NCI-H1436 treated with DMSO at 0.1 percent for 48 hours (cell line): ENCODE data around the gene PDXK.
"Not testable (repeated sequence)": the region's sequence is repeated elsewhere in the genome, so short reads cannot be mapped to it uniquely, and the experiment has no call there.

Experiments used
- DNase-seq: peaks from one replicate; lab custom pipeline; 2025; lab: John Stamatoyannopoulos, UW

Gene PDXK

GRCh38 chr21:43697758-43698643 lies 20.9 kb upstream of the PDXK start:
- no peak for DNase-seq

- DNase-seq: not testable (repeated sequence)
These were observed 19.5 kb upstream of the PDXK start for GRCh38 chr21:43699492-43699777.

- no peak for DNase-seq
These were observed 18.9 kb upstream of the PDXK start for GRCh38 chr21:43699933-43700599.

DNA sequence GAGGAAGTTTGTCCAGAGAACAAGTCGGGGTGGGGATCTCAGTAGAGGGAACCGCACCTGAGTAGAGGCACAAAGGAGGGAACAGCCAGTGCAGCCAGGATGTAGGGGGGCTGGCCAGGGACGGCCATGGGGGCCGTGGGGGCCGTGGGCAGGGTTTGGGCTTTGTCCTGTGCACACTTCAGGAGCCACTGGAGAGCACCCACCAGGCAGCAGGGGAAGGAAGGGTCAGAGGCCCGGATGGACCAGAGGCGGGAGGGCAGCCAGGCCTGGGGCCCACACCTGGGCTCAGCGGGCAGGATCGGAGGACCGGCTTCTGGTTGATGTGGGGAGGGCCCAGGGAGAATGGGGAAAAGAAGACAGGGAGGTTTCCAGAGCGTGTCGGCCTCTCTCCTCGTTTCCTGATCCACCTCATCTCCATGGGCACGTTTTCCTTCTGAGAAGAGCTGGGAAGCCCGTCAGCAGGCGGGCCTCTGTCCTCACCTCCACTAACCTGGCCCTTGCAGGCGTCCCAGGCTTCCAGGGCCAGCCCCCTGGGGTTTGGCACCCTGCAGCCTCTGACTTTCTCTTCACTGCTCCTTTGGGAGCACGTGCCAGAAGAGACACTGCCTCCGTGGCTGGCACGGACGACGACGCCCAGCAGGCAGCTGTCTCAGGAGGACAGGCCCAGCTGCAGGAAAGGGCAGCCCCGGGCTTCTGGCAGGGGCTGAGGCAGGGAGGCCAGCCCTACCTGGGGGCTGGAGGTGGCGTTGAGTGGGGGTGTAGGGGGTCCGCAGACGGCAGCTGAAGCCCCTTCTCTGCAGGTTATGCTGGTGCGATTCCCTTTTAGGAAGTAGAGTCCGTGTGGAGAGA lies 16.8 kb upstream of the PDXK start:
- no peak for DNase-seq

- no peak for DNase-seq
These were observed 16.2 kb upstream of the PDXK start for GRCh38 chr21:43702785-43703034.

- no peak for DNase-seq
These were observed 15.7 kb upstream of the PDXK start for GRCh38 chr21:43703035-43703880.

- no peak for DNase-seq
These were observed 11.5 kb upstream of the PDXK start for GRCh38 chr21:43707462-43707861.

GRCh38 chr21:43708745-43709381 lies 10.1 kb upstream of the PDXK start:
- DNase-seq: no peak

- no peak for DNase-seq
These were observed 6.5 kb upstream of the PDXK start for GRCh38 chr21:43712268-43712942.

GRCh38 chr21:43713123-43713522 lies 5.8 kb upstream of the PDXK start:
- DNase-seq: not testable (repeated sequence)

- DNase-seq: no peak
These were observed 2.4 kb upstream of the PDXK start for GRCh38 chr21:43716376-43717165.

DNA sequence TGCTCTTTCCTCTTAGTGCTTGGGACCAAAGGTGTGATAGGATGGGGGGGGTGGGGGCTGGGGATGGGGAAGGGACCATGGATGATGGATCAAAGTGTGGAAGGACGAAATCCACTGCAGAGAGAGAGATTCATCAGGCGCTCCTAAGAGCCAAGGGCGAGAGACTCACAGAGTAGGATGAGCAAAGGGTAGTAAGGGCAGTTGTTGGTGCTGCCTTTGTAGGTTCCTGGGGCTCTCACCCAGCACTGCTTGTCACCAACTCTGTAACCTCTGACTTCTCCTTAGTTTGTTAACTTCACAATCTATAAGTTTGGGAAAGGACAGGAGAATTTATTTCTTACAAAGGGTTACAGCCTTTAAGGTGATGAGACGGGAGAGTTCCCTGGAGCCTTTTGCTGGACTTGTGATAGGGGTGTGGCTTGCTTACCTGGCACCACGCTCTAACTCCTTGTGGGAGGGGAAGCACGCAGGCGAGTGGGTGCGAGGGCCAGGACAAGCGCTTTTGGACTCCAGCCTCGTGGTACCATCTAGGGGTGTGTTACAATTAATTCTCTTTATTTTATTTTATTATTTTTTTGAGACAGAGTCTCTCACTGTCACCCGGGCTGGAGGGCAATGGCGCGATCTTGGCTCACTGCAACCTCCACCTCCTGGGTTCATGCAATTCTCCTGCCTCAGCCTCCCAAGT lies 1.6 kb upstream of the PDXK start:
- DNase-seq: no peak

DNA sequence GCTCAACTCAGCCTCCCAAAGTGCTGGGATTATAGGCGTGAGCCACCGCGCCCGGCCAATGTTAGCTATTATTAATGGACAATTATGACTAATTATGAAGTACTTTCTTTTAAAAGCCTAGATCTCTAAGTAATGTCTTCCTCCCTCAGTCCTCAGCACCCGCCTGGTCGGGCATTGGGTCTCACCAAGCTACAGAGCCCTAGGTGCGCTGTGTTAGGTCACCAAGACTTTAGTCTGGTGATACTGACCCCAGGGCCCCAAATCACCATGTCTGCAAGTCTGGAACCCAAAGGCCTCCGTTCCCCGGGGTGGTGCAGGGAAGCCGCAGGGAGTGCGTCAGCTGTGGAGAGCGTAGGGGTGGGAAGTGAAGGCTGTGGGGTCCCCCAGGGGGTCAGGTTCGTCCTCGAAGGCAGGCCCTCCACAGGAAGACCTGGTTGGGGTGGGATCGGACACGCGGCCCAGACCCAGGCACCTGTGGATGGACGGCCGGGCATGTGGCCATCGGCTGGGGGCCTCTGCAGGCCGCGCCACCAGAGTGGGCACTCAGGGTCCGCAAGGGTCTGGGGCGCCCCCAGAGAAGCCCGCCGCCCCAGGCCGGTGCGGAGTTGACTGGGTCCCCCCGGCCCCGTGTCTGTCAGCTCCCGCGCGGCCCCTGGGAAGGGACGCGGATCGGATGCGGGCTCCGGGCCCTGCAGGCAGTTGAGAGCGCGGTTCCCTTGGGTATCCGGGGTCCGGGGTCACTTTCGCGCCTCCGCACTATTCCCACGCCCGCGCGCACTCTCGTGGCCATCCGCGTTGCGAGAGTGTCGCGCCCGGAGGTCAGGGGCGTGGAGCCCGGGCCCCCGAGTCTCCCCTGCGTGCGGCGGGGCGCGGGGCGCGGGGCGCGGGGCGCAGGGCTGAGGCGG lies 710 bp upstream of the PDXK start:
- no peak for DNase-seq

DNA sequence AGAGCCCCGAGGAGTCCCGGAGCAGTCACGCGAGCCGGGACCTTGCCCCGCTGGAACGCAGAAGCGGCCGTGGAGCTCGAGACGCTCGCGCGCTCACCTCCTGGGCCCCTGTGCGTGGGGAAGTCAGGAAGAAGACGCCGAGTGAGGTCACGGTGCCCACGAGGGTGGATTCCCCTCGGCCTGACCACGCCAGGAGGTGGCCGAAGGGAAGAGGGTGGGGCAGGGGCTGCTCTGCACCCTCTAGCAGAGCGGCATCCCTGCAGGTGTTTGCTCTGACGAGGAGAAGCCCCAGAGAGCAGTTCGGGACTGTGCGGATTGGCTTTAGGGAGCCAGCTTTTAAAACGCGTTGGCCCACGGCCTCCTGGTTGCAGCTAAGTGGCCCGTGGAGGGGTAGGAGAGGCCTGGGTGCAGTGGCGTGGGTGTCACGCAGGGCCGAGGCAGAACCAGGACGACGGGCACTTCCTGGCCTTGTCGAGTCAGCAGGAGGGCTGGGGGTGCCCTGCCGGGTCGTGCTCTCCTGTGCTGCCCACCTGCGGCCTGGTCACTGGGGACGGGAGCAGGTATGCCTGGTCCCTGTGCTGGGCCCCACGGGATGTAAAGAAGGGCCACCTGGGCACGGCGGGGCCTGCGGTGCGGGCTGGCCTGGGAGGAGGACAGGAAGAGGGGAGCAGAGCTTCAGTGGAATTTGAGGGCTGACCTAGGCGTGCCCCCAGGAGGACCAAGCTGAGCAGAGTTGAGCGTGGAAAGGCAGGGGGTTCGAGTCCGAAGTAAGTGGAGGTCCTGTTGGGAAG lies 1.0 kb downstream of the PDXK start:
- no peak for DNase-seq

- DNase-seq: no peak
These were observed 1.7 kb downstream of the PDXK start for GRCh38 chr21:43720539-43721166.

GRCh38 chr21:43721206-43721605 lies 2.3 kb downstream of the PDXK start:
- DNase-seq: no peak

- DNase-seq: no peak
These were observed 3.0 kb downstream of the PDXK start for GRCh38 chr21:43721939-43722338.
